IPS-18a (cell line): ENCODE results near the gene SLC25A29.

Experiments
- H3K27ac ChIP-seq: one replicate; pipeline ENCODE4 v1.5.1; 2013; ENCODE audit warnings: low read length
- H3K27me3 ChIP-seq: one replicate; pipeline ENCODE4 v1.6.1; 2013; ENCODE audit warnings: mild to moderate bottlenecking, low read length; ENCODE audit not compliant: control insufficient read depth, insufficient read depth
- H3K36me3 ChIP-seq: one replicate; pipeline ENCODE4 v1.6.1; 2013; ENCODE audit warnings: low read depth, low read length; ENCODE audit not compliant: control insufficient read depth
- H3K4me1 ChIP-seq: one replicate; pipeline ENCODE4 v1.6.1; 2013; ENCODE audit warnings: low read depth, low read length; ENCODE audit not compliant: control insufficient read depth
- H3K4me3 ChIP-seq: one replicate; pipeline ENCODE4 v1.5.1; 2013; ENCODE audit warnings: low read length
- H3K9ac ChIP-seq: one replicate; pipeline ENCODE4 v1.6.1; 2013; ENCODE audit warnings: mild to moderate bottlenecking, low read length, moderate library complexity
- H3K9me3 ChIP-seq: one replicate; pipeline ENCODE4 v1.6.1; 2013; ENCODE audit warnings: low read depth, low read length; ENCODE audit not compliant: control insufficient read depth

SLC25A29 gene

DNA sequence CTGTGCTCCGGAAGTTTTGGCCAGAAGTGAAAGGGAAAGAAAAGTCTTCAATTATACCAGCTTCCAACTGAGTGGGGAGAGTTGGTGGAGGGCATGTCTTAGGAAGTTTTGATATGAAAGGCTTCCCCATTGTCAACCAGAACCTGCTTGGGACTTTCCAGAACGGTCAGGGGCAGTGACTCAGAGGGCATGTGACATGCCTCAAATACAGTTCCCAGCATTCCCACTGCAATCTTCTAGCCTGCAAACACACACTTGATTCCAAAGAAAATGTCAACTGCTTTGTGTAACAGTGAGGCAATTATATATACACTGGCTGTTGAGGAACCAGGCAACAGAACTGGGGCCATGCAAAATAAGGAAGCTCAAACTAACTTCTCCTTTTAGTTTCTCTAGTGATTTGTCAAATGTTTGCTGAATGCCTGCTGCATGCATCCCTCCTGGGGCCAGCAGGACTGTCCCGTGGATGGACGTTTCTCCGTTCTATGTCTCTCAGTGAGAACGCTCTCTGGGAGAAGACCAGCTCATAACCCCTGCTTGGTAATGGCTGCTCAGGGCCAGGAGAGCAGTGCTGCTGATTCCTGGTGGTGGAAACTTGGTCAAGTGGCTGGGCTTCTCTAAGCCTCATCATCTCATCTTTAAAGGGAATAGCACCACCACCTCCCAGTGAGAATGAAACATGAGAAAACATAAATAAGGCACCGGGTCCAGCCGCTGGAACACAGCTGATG lies 35.2 kb upstream of the SLC25A29 start:
- Histone ChIP-seq H3K27ac (no peak overlapping the region), H3K4me1 (no peaks in the 10 kb centered on the region), H3K4me3 (no peak overlapping the region), H3K36me3 (peaks cover 35% of the 10 kb centered on the region), H3K9me3 (no peaks in the 10 kb centered on the region), H3K27me3 (no peaks in the 10 kb centered on the region), H3K9ac (no peak overlapping the region)

DNA sequence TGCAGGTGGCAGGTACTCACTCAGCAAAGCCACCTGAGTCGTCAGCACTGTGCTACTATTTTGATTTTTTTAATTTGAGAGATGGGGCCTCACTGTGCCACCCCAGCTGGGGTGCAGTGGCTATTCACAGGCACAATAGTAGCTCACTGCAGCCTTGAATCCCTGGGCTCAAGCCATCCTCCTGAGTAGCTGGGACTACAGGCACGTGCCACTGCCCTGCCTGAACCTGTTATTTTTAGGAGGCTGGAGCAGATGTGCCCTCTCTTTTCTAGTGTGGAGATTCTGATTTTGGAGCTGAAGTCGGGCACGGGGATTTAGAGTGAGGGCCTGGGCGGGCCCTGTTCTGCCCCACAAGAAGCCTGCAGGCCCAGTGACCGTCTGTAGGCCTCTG lies 34.2 kb upstream of the SLC25A29 start:
- Histone ChIP-seq H3K9ac (no peak overlapping the region), H3K9me3 (no peaks in the 10 kb centered on the region), H3K36me3 (peaks cover 33% of the 10 kb centered on the region), H3K4me1 (no peaks in the 10 kb centered on the region), H3K27me3 (no peaks in the 10 kb centered on the region), H3K4me3 (no peak overlapping the region), H3K27ac (no peak overlapping the region)

DNA sequence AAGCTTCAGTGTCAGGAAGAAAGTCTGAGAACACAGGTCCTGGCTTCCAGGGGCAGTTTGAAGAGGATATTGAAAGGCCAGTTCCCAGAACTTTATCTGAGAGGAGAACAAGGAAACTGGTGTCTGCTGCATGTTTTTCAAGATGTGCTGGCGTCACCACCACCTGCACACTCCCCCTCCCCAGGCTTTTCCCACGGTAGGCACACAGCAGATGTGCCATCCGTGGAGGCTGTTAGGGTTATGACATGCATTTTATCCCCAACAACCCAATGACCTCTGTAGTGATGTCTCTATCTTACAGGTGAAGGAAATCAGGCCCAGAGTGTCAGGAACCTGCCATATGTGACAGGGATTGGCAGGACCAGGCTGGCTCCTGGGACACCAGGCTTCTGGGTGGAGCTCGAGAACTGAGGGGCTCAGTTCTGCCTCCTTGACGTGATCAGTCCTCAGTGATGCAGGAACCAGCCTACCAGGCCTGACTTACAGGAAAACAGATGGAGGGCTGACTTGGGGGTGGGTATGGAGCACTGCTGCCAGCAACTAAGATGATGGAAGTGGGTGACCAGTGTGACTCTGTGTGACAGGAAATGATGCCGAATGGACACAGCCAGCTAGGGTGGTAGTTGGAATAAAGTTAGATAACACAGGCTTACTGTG lies 33.6 kb upstream of the SLC25A29 start:
- no peak overlapping the region for H3K27ac ChIP-seq
- H3K4me1 ChIP-seq = no peaks in the 10 kb centered on the region
- no peak overlapping the region for H3K9ac ChIP-seq
- H3K4me3 ChIP-seq = no peak overlapping the region
- H3K36me3 ChIP-seq = peaks cover 33% of the 10 kb centered on the region
- no peaks in the 10 kb centered on the region for H3K27me3 ChIP-seq
- H3K9me3 ChIP-seq = no peaks in the 10 kb centered on the region

DNA sequence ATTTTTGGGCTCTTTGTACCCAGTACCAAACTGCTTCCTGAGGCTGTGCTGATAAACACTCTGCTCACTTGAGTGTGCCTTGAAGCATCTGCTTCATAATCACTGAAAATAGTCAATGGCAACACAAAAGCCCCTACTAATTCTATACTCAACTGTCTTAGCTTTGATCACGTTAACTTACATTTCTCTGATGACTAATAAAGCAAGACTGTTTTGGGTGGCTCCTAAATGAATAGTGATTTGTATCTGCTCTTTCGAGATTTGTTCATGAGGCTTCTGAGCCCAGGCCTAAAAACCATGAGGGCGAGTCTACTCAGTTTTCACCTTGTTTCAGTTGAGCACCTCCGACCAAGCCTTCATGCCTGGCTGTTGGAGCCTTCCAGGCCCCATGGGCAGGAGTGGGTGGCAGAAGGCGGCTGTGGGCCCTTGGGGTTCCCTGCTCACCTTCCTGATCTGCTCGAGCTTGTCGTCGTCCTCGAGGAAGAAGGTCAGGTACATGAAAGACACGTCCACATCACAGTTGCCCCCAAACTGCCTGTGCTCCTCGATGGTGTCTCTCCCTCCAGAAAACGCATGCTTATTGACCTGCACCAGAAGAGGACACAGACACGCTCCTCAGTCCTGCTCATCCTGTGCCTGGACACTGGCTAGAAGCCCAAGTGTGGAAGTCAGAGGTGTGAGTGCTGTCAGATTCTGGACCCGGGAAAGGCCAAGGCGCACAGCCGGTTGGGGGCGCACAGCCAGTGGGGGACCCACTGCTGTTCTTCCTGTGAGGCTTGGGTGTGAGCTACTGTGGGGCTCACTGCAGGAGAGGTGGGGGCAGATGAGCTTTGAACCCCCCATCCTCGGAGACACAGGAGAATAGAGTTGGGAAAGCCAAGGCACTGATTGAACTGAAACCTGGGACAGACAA lies 30.6 kb upstream of the SLC25A29 start:
- Histone ChIP-seq H3K4me3 (no peak overlapping the region), H3K27ac (no peak overlapping the region), H3K9me3 (no peaks in the 10 kb centered on the region), H3K36me3 (peaks cover 32% of the 10 kb centered on the region), H3K4me1 (no peaks in the 10 kb centered on the region), H3K9ac (no peak overlapping the region), H3K27me3 (no peaks in the 10 kb centered on the region)

DNA sequence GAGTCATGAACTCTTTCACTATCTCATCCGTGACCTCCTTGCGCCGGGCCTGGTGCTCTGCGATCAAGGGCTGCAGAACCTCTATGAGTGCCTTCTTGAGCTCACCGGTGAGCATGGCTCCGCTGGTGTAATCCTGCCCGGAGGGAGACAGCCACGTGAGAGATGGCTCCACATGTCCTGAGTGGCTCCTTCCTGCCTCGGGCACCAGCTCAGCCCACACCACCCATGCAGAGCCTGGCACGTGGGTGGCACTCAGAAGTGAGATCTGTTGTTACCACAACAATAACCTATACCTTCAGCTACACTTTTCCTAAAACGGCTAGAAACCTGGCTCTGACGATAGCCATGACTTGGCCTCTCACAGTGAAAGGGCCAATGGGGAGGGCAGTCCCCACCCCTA lies 28.7 kb upstream of the SLC25A29 start:
- H3K27me3 ChIP-seq = no peaks in the 10 kb centered on the region
- H3K4me1 ChIP-seq = no peaks in the 10 kb centered on the region
- no peak overlapping the region for H3K27ac ChIP-seq
- no peak overlapping the region for H3K9ac ChIP-seq
- H3K4me3 ChIP-seq = no peak overlapping the region
- no peaks in the 10 kb centered on the region for H3K9me3 ChIP-seq
- peaks cover 18% of the 10 kb centered on the region for H3K36me3 ChIP-seq

DNA sequence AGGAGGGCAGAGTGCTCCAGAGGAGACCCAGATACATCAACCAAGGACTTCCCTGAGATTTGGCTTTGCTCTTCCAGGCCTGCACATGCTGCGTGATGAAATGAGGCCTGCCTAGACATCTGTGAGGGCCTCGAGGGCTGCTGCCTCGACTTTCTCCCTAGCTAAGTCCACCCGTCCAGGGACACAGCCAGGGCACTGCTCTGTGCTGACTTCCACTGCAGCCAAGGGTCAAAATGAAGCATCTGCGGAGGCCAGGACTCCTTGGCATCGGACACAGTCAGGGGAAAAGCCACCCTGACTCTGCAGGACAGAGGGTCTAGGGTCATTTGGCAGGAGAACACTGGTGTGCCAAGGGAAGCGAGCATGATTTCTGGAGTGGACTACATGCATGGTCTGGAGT lies 27.6 kb upstream of the SLC25A29 start:
- H3K27ac ChIP-seq = no peak overlapping the region

DNA sequence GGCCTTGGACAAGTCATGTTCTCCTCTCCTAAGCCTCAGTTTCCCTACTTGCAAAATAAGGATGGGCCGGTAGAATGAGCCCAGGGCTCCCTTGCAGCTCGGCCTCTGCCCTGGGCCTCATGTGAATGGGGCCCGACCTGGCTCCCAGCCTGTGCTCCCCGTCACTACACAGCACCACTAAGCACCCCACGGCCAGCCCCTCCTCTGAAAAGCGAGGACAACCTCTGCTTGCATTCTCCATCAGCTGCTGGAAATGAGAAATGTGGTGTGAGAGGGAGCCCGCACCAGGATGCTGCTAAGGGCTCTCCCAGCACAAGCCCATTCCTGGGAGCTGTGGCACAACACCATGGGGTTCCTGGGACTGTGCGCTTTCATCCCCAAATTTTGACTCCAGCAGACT lies 27.1 kb upstream of the SLC25A29 start:
- Histone ChIP-seq H3K9ac (no peak overlapping the region), H3K27me3 (no peaks in the 10 kb centered on the region), H3K4me1 (no peaks in the 10 kb centered on the region), H3K27ac (no peak overlapping the region), H3K9me3 (no peaks in the 10 kb centered on the region), H3K36me3 (peaks cover 14% of the 10 kb centered on the region), H3K4me3 (no peak overlapping the region)

More for the DNA sequence above, 27.6 kb upstream of the SLC25A29 start:
- Histone ChIP-seq H3K4me1 (no peaks in the 10 kb centered on the region), H3K9me3 (no peaks in the 10 kb centered on the region), H3K36me3 (peaks cover 14% of the 10 kb centered on the region), H3K27me3 (no peaks in the 10 kb centered on the region), H3K4me3 (no peak overlapping the region), H3K9ac (no peak overlapping the region)

DNA sequence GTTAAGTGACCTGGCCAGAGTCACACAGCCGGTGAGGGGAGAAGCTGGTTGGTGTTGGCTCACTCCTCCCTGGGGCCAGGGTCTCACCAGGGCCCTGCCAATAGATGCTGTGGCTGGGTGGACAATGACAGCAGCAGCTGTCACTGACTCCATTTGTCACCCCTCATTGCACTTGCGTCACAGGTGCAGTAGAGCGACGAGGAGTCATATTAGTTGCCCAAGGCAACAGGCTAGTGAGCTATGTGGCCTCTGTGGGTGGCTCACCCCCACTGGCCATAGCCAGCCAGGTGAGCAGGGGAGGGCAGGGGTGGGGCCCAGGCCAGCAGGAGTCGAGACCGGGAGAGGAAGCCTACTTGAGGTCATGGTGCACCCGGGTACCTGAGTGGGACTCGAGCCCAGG lies 26.6 kb upstream of the SLC25A29 start:
- Histone ChIP-seq H3K9ac (no peak overlapping the region), H3K36me3 (peaks cover 14% of the 10 kb centered on the region), H3K27ac (no peak overlapping the region), H3K27me3 (no peaks in the 10 kb centered on the region), H3K9me3 (no peaks in the 10 kb centered on the region), H3K4me3 (no peak overlapping the region), H3K4me1 (no peaks in the 10 kb centered on the region)

DNA sequence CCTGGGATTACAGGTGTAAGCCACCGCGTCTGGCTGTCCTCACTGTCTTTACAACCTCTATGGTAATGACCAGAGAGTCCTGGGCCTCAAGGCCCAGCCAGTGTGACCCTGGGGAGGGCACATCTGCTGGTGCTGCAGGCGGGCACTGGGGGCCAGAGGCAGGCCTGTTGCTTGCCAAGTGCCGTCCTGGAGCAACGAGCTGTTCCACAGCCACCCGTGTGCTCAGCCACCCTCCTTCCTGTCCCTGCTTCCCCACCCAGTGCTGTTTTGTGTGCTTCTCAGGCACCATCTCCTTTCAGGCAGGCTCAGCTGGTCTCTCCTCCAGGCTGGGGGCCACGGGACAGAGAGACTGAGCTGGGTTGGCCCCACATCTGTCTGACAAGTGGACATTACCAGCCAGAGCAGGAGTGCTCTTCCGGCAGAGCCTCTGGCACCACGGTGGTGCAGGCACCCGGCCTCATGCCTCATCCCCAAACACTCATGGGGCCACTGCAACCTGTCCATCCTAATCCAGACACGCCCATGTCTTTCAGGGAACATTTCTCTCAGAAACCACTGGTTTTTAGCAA lies 25.9 kb upstream of the SLC25A29 start:
- Histone ChIP-seq H3K9ac (no peak overlapping the region), H3K27me3 (no peaks in the 10 kb centered on the region), H3K27ac (no peak overlapping the region), H3K36me3 (peaks cover 14% of the 10 kb centered on the region), H3K4me1 (no peaks in the 10 kb centered on the region), H3K4me3 (no peak overlapping the region), H3K9me3 (no peaks in the 10 kb centered on the region)

DNA sequence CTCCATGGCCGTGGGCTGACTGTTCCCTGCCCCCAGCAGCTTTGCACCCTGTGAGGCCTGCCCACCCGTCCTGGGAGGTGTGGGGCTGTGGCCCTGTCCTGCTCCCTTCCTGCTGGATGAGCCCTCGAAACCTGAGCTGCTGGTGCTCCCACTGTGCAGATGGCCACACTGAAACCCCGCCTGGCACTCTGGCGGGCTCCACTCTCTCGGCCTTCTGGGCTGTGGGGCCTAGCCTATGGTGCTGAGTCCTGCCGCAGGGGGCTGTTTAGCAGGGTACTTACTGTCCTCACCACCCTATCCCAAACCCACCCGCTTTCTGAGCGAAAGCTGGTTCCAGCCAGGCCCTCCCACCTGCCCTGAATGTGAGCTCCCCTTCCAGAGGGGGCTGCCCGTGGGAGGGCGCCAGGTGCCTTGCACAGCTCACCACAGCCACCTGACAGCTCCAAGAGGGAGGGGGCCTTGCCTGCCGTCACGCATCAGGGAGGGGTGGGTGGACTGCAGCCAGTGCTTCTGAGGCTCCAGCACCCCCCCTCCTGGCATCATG lies 24.2 kb upstream of the SLC25A29 start:
- no peak overlapping the region for H3K27ac ChIP-seq
- no peak overlapping the region for H3K4me3 ChIP-seq
- peaks cover 4% of the 10 kb centered on the region for H3K36me3 ChIP-seq
- H3K9me3 ChIP-seq = no peaks in the 10 kb centered on the region
- H3K27me3 ChIP-seq = no peaks in the 10 kb centered on the region
- no peaks in the 10 kb centered on the region for H3K4me1 ChIP-seq
- H3K9ac ChIP-seq = no peak overlapping the region

DNA sequence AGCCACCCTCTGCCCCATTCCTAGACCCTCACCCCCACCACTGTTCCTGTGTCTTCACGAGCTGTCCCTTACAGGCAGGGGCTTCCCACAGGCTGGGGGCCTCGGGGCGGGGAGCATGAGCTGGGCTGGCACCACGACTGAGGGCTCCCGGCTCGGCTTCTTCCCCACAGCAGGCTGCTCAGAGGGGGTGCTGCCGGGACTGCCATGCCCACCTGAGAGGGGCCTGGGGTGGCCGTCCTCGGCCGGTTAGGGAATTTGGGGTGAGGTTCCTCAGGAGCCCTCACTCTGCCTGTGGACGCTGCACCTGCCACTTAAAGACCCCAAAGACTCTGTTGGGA lies 23.7 kb upstream of the SLC25A29 start:
- Histone ChIP-seq H3K4me3 (no peak overlapping the region), H3K27me3 (no peaks in the 10 kb centered on the region), H3K9ac (no peak overlapping the region), H3K27ac (no peak overlapping the region), H3K9me3 (no peaks in the 10 kb centered on the region), H3K36me3 (peaks cover 4% of the 10 kb centered on the region), H3K4me1 (no peaks in the 10 kb centered on the region)
